Ishikawa (cell line): ENCODE results near the gene TGM4.

Experiments used
- CEBPB ChIP-seq: IDR thresholded peaks from 2 replicates; pipeline ENCODE4 v1.6.1; 2012
- CREB1 ChIP-seq: IDR thresholded peaks from 2 replicates; pipeline ENCODE4 v1.6.1; 2012; ENCODE audit warnings: low read depth
- EGR1 ChIP-seq: IDR thresholded peaks from 2 replicates; pipeline ENCODE4 v1.6.1; 2012
- EP300 ChIP-seq: IDR thresholded peaks from 2 replicates; pipeline ENCODE4 v1.6.1; 2012; ENCODE audit warnings: borderline replicate concordance
- FOXM1 ChIP-seq: IDR thresholded peaks from 2 replicates; pipeline ENCODE4 v1.6.1; 2012; ENCODE audit warnings: low read depth, borderline replicate concordance
- NFIC ChIP-seq: IDR thresholded peaks from 2 replicates; pipeline ENCODE4 v1.6.1; 2012
- RAD21 ChIP-seq: IDR thresholded peaks from 2 replicates; pipeline ENCODE4 v1.6.1; 2012; ENCODE audit warnings: low read depth
- TAF1 ChIP-seq: IDR thresholded peaks from 2 replicates; pipeline ENCODE4 v1.6.1; 2012; ENCODE audit warnings: low read depth, mild to moderate bottlenecking
- TCF12 ChIP-seq: IDR thresholded peaks from 2 replicates; pipeline ENCODE4 v1.6.1; 2012; ENCODE audit warnings: low read depth
- TEAD4 ChIP-seq: IDR thresholded peaks from 2 replicates; pipeline ENCODE4 v1.6.1; 2012
- YY1 ChIP-seq: IDR thresholded peaks from 2 replicates; pipeline ENCODE4 v1.6.1; 2012; ENCODE audit warnings: low read depth
- ZBTB7A ChIP-seq: IDR thresholded peaks from 2 replicates; pipeline ENCODE4 v1.6.1; 2012; ENCODE audit warnings: low read depth
- TF ChIP-seq, protein P1 (sequence below): IDR thresholded peaks from 2 replicates; pipeline ENCODE4 v1.6.1; 2012
- TF ChIP-seq, protein P2 (sequence below): IDR thresholded peaks from 2 replicates; pipeline ENCODE4 v1.6.1; 2012; ENCODE audit warnings: low read depth, mild to moderate bottlenecking
- TF ChIP-seq, protein P3 (sequence below): IDR thresholded peaks from 2 replicates; pipeline ENCODE4 v1.6.1; 2012

The TGM4 gene

DNA sequence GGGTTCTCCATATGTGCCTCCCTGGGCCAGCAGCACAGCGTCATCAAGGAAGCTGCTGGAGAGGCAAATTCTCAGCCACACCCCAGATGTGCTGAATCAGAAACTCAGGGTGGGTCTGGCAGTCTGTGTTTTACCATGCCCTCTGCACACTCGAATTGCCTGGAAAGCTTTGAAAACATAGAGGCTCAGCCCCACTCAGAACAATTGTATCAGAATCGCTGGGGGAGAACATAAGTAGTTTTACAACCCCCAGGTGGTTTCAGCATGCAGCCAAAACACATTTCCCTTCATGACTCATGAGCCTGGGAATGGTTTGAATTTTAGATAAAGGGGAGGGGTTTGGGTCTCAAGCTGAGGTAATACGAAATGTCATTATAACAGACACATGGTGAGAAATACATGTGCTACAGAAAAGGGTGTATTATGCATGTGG, 9.6 kb downstream of the TGM4 start:
- no peak for TF ChIP-seq CREB1
- TF ChIP-seq FOXM1, result peak; percentile 83
- TF ChIP-seq, protein P1, sequence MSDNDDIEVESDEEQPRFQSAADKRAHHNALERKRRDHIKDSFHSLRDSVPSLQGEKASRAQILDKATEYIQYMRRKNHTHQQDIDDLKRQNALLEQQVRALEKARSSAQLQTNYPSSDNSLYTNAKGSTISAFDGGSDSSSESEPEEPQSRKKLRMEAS, result peak; percentile 82
- TF ChIP-seq EGR1, result no peak
- TF ChIP-seq NFIC, result peak; percentile 94
- TF ChIP-seq, protein P2, sequence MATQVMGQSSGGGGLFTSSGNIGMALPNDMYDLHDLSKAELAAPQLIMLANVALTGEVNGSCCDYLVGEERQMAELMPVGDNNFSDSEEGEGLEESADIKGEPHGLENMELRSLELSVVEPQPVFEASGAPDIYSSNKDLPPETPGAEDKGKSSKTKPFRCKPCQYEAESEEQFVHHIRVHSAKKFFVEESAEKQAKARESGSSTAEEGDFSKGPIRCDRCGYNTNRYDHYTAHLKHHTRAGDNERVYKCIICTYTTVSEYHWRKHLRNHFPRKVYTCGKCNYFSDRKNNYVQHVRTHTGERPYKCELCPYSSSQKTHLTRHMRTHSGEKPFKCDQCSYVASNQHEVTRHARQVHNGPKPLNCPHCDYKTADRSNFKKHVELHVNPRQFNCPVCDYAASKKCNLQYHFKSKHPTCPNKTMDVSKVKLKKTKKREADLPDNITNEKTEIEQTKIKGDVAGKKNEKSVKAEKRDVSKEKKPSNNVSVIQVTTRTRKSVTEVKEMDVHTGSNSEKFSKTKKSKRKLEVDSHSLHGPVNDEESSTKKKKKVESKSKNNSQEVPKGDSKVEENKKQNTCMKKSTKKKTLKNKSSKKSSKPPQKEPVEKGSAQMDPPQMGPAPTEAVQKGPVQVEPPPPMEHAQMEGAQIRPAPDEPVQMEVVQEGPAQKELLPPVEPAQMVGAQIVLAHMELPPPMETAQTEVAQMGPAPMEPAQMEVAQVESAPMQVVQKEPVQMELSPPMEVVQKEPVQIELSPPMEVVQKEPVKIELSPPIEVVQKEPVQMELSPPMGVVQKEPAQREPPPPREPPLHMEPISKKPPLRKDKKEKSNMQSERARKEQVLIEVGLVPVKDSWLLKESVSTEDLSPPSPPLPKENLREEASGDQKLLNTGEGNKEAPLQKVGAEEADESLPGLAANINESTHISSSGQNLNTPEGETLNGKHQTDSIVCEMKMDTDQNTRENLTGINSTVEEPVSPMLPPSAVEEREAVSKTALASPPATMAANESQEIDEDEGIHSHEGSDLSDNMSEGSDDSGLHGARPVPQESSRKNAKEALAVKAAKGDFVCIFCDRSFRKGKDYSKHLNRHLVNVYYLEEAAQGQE, result no peak
- no peak for TF ChIP-seq TAF1
- TF ChIP-seq EP300, result peak; percentile 93
- peak; percentile 95 for TF ChIP-seq TEAD4
- TF ChIP-seq CEBPB, result peak; percentile 62; the same call in 1 of the 2 replicates
- peak; percentile 95 for TF ChIP-seq TCF12
- TF ChIP-seq YY1, result no peak
- no peak; the same call in 1 of the 2 replicates for TF ChIP-seq RAD21

DNA sequence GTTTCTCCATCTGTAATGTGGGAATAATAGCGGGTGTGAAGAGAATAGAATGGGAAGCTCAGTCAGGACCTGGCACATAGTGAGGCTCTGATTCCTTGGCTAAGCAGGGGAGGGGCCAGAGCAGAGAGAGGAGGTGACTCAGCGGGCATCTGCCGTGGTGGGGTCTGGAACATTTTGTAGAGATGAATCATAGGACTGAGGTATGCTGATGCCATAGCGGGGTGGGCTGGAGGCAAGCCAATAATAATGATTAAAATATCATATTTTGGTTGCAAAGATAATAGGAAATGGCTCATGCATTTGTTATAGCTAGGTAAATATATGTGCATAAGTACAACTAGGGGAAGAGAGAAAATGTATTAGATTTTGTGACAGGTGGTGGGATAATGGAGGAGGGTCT, 11.2 kb downstream of the TGM4 start:
- TF ChIP-seq NFIC (peak; percentile 89), EGR1 (no peak), TEAD4 (peak; percentile 90), CREB1 (no peak), RAD21 (no peak), EP300 (peak; percentile 92), FOXM1 (peak; percentile 62; the same call in 1 of the 2 replicates), CEBPB (no peak), TCF12 (peak; percentile 90)
- TF ChIP-seq, protein P1, result peak; percentile 24
- TF ChIP-seq, protein P2, result no peak

DNA sequence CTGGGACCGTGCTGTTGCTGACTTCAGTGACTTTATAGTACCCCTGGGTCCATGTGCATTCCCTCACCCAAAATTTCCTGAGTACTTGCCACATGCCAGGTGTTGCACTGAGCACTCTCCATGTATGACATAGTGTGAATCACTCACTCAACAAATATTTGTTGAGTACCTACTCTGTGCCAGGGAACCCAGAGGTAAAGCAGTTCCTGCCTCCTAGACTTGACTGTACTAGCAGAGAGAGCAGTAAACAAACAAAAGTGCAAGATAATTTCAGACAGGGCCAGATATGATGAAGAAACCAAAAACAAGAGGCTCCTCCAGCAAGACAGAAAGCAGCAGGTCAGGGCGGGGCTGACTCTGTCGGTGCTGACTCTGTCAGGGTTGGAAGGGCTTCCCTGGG, 12.2 kb downstream of the TGM4 start:
- no peak for TF ChIP-seq RAD21
- no peak for TF ChIP-seq YY1
- TF ChIP-seq EP300, result no peak
- TF ChIP-seq NFIC, result no peak
- TF ChIP-seq TAF1, result no peak
- TF ChIP-seq FOXM1, result no peak
- TF ChIP-seq TEAD4, result no peak
- TF ChIP-seq, protein P1, result no peak
- TF ChIP-seq CREB1, result no peak
- no peak for TF ChIP-seq TCF12
- no peak for TF ChIP-seq EGR1

GRCh38 chr3:44887101-44887500, 12.7 kb downstream of the TGM4 start:
- TF ChIP-seq NFIC (no peak), RAD21 (no peak), YY1 (no peak), ZBTB7A (no peak), TCF12 (no peak), FOXM1 (no peak), TAF1 (no peak), CEBPB (no peak)
- TF ChIP-seq, protein P2, result no peak
- TF ChIP-seq, protein P1, result no peak

GRCh38 chr3:44890258-44890657, 15.8 kb downstream of the TGM4 start:
- TF ChIP-seq, protein P2, result peak; percentile 82
- TF ChIP-seq, protein P3, sequence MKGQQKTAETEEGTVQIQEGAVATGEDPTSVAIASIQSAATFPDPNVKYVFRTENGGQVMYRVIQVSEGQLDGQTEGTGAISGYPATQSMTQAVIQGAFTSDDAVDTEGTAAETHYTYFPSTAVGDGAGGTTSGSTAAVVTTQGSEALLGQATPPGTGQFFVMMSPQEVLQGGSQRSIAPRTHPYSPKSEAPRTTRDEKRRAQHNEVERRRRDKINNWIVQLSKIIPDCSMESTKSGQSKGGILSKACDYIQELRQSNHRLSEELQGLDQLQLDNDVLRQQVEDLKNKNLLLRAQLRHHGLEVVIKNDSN, result no peak
- TF ChIP-seq, protein P1, result no peak
